Neuronal stem cell (in vitro differentiated cells): ENCODE measurements around the gene HOXC5.
A peak's percentile ranks its signal among the peaks of the same experiment; 100 is the strongest.

Experiments used
- DNase-seq: peaks from one replicate; pipeline ENCODE4 v3.0.0-alpha.2; 2013; ENCODE audit warnings: low spot score
- H2AFZ ChIP-seq: one replicate; pipeline ENCODE4 v1.6.1; 2013; ENCODE audit warnings: mild to moderate bottlenecking, low read length, inconsistent platforms
- H2AK5ac ChIP-seq: 2 replicates; pipeline ENCODE4 v1.6.1; 2013; ENCODE audit warnings: low read depth, mild to moderate bottlenecking, inconsistent platforms, low read length, moderate library complexity, mixed read lengths
- H2BK120ac ChIP-seq: 2 replicates; pipeline ENCODE4 v1.6.1; 2013; ENCODE audit warnings: low read depth, mild to moderate bottlenecking, inconsistent platforms, low read length, moderate library complexity, mixed read lengths
- H2BK12ac ChIP-seq: one replicate; pipeline ENCODE4 v1.6.1; 2013; ENCODE audit warnings: low read length, inconsistent platforms
- H2BK15ac ChIP-seq: 2 replicates; pipeline ENCODE4 v1.6.1; 2013; ENCODE audit warnings: mild to moderate bottlenecking, low read length, inconsistent platforms, mixed read lengths
- H2BK5ac ChIP-seq: one replicate; pipeline ENCODE4 v1.6.1; 2013; ENCODE audit warnings: inconsistent platforms, mild to moderate bottlenecking, low read length, moderate library complexity
- H3K14ac ChIP-seq: one replicate; pipeline ENCODE4 v1.6.1; 2013; ENCODE audit warnings: low read length, inconsistent platforms
- H3K18ac ChIP-seq: 2 replicates; pipeline ENCODE4 v1.6.1; 2013; ENCODE audit warnings: low read length, inconsistent platforms
- H3K23ac ChIP-seq: 2 replicates; pipeline ENCODE4 v1.6.1; 2013; ENCODE audit warnings: low read depth, mild to moderate bottlenecking, mixed read lengths, low read length, inconsistent platforms; ENCODE audit not compliant: poor library complexity
- H3K27ac ChIP-seq: replicated peaks from 3 replicates; pipeline ENCODE4 v1.5.1; 2013; ENCODE audit warnings: low read length, inconsistent platforms
- H3K27me3 ChIP-seq, 3 experiments: 2 replicates each; pipeline ENCODE4 v1.6.1; 2013; ENCODE audit warnings: low read length in 3 of 3, mild to moderate bottlenecking in 2 of 3, inconsistent platforms in 1 of 3, low read depth in 1 of 3, mixed read lengths in 1 of 3, moderate library complexity in 1 of 3; ENCODE audit not compliant: control insufficient read depth in 3 of 3, insufficient read depth in 3 of 3
- H3K36me3 ChIP-seq, 2 donors: replicated peaks in 1 of 2; 2 replicates each; pipeline ENCODE4 v1.6.1; 2013; ENCODE audit warnings: low read length in 2 of 2; ENCODE audit not compliant: control insufficient read depth in 2 of 2, insufficient read depth in 2 of 2
- H3K4ac ChIP-seq: 2 replicates; pipeline ENCODE4 v1.6.1; 2013; ENCODE audit warnings: inconsistent platforms, mild to moderate bottlenecking, low read length, moderate library complexity
- H3K4me1 ChIP-seq, 2 donors: 1 replicate in 1 of 2; 2 replicates in 1 of 2; pipeline ENCODE4 v1.6.1; 2013; ENCODE audit warnings: low read length in 2 of 2, low read depth in 1 of 2; ENCODE audit not compliant: control insufficient read depth in 2 of 2, insufficient read depth in 1 of 2
- H3K4me2 ChIP-seq: one replicate; pipeline ENCODE4 v1.6.1; 2013; ENCODE audit warnings: mild to moderate bottlenecking, low read length, inconsistent platforms; ENCODE audit not compliant: insufficient read depth, poor library complexity, severe bottlenecking
- H3K4me3 ChIP-seq, 2 donors: 2 replicates each; pipeline ENCODE4 v1.5.1; 2013; ENCODE audit warnings: low read length in 2 of 2, mild to moderate bottlenecking in 2 of 2, inconsistent platforms in 1 of 2, moderate library complexity in 1 of 2
- H3K79me1 ChIP-seq: one replicate; pipeline ENCODE4 v1.6.1; 2013; ENCODE audit warnings: low read depth, mild to moderate bottlenecking, inconsistent platforms, low read length, moderate library complexity
- H3K9ac ChIP-seq: one replicate; pipeline ENCODE4 v1.6.1; 2013; ENCODE audit warnings: mild to moderate bottlenecking, low read depth, low read length, inconsistent platforms; ENCODE audit not compliant: poor library complexity
- H3K9me3 ChIP-seq, 2 donors: replicated peaks in 1 of 2; 2 replicates each; pipeline versions ENCODE3 to v1.6.1; 2013; ENCODE audit warnings: low read length in 2 of 2, mild to moderate bottlenecking in 2 of 2, inconsistent platforms in 1 of 2, low read depth in 1 of 2, mixed read lengths in 1 of 2, moderate library complexity in 1 of 2; ENCODE audit not compliant: control insufficient read depth in 2 of 2, insufficient read depth in 1 of 2
- H4K8ac ChIP-seq: one replicate; pipeline ENCODE4 v1.6.1; 2013; ENCODE audit warnings: low read depth, mild to moderate bottlenecking, inconsistent platforms, low read length, moderate library complexity
- H4K91ac ChIP-seq: one replicate; pipeline ENCODE4 v1.6.1; 2013; ENCODE audit warnings: low read length, low read depth, mild to moderate bottlenecking, inconsistent platforms; ENCODE audit not compliant: poor library complexity
- WGBS, 2 donors: extraction: QIAGEN DNeasy Blood & Tissue Kit; methylation state at CpG; one replicate each; pipeline ENCODE4 v1.1.7; 2013; ENCODE audit warnings: missing lambda C conversion rate in 2 of 2, mixed read lengths in 1 of 2; ENCODE audit not compliant: insufficient read length in 2 of 2, insufficient replicate concordance in 1 of 2; ENCODE audit errors: extremely low coverage in 2 of 2; 5-methylcytosine and 5-hydroxymethylcytosine counted together

HOXC5 gene

GRCh38 chr12:54051874-54052437 is 19.1 kb downstream of the HOXC5 start:
- H2BK5ac ChIP-seq = no peak overlapping the region
- H2AK5ac ChIP-seq = no peak overlapping the region
- no peak overlapping the region for H3K14ac ChIP-seq
- H3K27ac ChIP-seq = no peak overlapping the region
- H3K23ac ChIP-seq = peak overlapping the region; percentile 22
- no peaks in the 10 kb centered on the region for H3K36me3 ChIP-seq
- no peaks in the 10 kb centered on the region for H3K9me3 ChIP-seq
- no peak overlapping the region for H2BK15ac ChIP-seq
- H3K4me1 ChIP-seq = no peaks in the 10 kb centered on the region
- no peak overlapping the region for H3K18ac ChIP-seq
- H4K8ac ChIP-seq = no peak overlapping the region
- no peak overlapping the region for H3K4me3 ChIP-seq
- H3K79me1 ChIP-seq = no peaks in the 10 kb centered on the region
- H4K91ac ChIP-seq = no peak overlapping the region
- no peak overlapping the region for H2AFZ ChIP-seq
- WGBS, 2 donors = no CpG with 5 or more reads among the region's 24 CpGs
- H3K4ac ChIP-seq = no peak overlapping the region
- no peak overlapping the region for H3K9ac ChIP-seq
- no peak overlapping the region for H2BK12ac ChIP-seq
- H2BK120ac ChIP-seq = no peak overlapping the region
- H3K27me3 ChIP-seq = peaks cover 56 to 99% (median 95%) of the 10 kb centered on the region in 3 experiments
- H3K4me2 ChIP-seq = no peak overlapping the region
- DNase-seq = no peak

GRCh38 chr12:54052438-54053002 is 19.7 kb downstream of the HOXC5 start:
- peaks cover 53 to 99% (median 95%) of the 10 kb centered on the region in 3 experiments for H3K27me3 ChIP-seq
- no peak overlapping the region for H2BK12ac ChIP-seq
- H3K4ac ChIP-seq = no peak overlapping the region
- no peak overlapping the region for H3K4me3 ChIP-seq
- no peak overlapping the region for H2BK120ac ChIP-seq
- no peak overlapping the region for H3K27ac ChIP-seq
- no peaks in the 10 kb centered on the region for H3K36me3 ChIP-seq
- no peak overlapping the region for H2AK5ac ChIP-seq
- peak overlapping the region; percentile 56 for H3K23ac ChIP-seq
- no peak overlapping the region for H3K9ac ChIP-seq
- no peak overlapping the region for H3K4me2 ChIP-seq
- H4K8ac ChIP-seq = no peak overlapping the region
- DNase-seq = no peak
- peak overlapping the region; percentile 92 for H2AFZ ChIP-seq
- no peaks in the 10 kb centered on the region for H3K9me3 ChIP-seq
- no peak overlapping the region for H3K18ac ChIP-seq
- no peak overlapping the region for H2BK5ac ChIP-seq
- no peaks in the 10 kb centered on the region for H3K4me1 ChIP-seq
- no peaks in the 10 kb centered on the region for H3K79me1 ChIP-seq
- no peak overlapping the region for H4K91ac ChIP-seq
- no peak overlapping the region for H3K14ac ChIP-seq
- WGBS, 2 donors = no CpG with 5 or more reads among the region's 10 CpGs
- no peak overlapping the region for H2BK15ac ChIP-seq

DNA sequence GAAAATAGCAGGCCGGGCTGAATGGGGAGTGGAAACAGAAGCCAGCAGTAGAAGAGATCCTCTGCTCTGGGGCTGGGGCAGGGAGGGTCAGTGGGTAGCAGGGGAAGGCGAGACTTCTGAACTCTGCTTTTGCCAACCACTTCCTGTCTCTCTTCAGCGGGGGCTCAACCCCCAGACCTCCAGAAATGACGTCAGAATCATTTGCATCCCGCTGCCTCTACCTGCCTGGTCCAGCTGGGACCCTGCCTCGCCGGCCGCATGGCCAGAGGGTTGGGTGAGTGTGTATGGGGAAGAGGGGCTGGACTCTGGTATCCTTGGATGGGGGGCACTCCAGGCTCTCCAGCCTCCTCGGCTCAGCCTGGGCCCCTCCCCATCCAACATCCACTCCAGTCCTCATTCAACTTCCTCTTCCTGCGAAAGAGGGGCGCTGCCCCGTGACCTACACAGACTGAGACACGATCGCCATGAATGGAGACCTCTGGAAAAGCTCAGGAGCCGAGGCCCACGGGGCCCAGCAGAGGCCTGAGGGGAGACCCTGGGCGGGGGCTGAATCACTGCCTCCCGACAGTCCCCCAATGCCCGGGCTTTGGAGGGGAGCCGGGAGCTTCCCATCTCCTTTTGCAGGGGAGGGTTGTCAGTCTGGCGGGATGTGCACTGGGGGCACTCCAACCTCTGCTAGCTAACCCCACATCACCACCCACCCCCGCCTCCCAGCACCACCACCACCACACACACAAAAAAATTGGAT is 20.3 kb downstream of the HOXC5 start:
- H3K4ac ChIP-seq = no peak overlapping the region

More for the DNA sequence above, 20.3 kb downstream of the HOXC5 start:
- no peak overlapping the region for H3K14ac ChIP-seq
- H2AFZ ChIP-seq = peak overlapping the region; percentile 92
- no peaks in the 10 kb centered on the region for H3K36me3 ChIP-seq
- no peak overlapping the region for H4K91ac ChIP-seq
- peak overlapping the region in 1 of 2 donors; percentile 34 for H3K4me3 ChIP-seq
- no peaks in the 10 kb centered on the region for H3K4me1 ChIP-seq
- H3K79me1 ChIP-seq = no peaks in the 10 kb centered on the region
- peak overlapping the region; percentile 50 for H3K9ac ChIP-seq
- H2AK5ac ChIP-seq = no peak overlapping the region
- no peak overlapping the region for H3K18ac ChIP-seq
- H2BK12ac ChIP-seq = no peak overlapping the region
- no peak overlapping the region for H2BK5ac ChIP-seq
- no peak overlapping the region for H2BK120ac ChIP-seq
- no peak overlapping the region for H4K8ac ChIP-seq
- H3K4me2 ChIP-seq = no peak overlapping the region
- H3K9me3 ChIP-seq = no peaks in the 10 kb centered on the region
- H2BK15ac ChIP-seq = no peak overlapping the region
- no peak overlapping the region for H3K23ac ChIP-seq
- no peak for DNase-seq
- peaks cover 52 to 99% (median 95%) of the 10 kb centered on the region in 3 experiments for H3K27me3 ChIP-seq
- no peak overlapping the region for H3K27ac ChIP-seq
- WGBS, 2 donors = no CpG with 5 or more reads among the region's 22 CpGs
